Measurements from ENCODE around the gene OGA.
A peak's percentile ranks its signal among the peaks of the same experiment; 100 is the strongest.

Gene OGA

GRCh38 chr10:101818119-101818871, at the start of gene OGA:
Gene OGA (minus strand): TSS chr10:101818444. CDS start chr10:101818022, 422 bp downstream.
- peak; percentile 99 to 100 (median 100) for DNase-seq

- DNase-seq = no peak
Observed at GRCh38 chr10:101867931-101868330, 49.7 kb upstream of the OGA start.

- DNase-seq = no peak
Observed at GRCh38 chr10:101859530-101859929, 41.3 kb upstream of the OGA start.

DNA sequence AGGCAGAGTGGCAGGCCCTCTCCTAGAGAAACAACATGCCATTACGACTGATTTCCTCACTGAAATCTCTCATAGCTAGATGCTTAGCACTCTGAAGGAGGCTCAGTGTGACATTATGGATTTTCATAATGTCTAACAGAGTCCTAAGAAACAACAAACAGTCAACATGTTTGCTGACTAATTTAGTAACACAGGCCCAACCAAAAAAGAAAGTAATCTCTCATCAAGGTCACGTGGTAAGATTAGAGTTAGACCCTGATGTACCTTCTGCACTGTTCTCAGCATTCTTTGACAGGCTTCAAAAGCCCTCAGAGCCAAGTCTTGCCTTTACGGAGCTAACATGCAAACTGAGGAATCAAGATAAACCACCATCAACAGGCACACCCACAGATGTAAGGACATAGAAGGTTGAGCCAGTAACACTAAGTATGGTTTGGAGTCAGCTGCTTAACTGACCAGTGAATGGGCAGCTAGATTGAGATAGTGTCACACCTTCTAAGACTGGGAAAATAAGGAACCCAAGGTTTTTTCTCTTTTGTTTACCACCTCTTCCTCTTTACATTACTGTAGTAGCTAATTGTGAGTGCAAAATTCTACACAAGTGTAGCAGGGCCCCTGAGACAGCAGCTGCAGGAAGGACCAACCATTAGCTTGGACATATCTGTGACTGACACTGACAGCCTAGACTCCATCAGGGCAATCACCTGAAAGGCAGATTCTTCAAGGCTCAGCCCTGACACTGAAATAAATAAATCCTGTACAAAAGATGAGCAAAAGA, 40.7 kb upstream of the OGA start:
- DNase-seq = no peak

GRCh38 chr10:101857802-101858476, 39.7 kb upstream of the OGA start:
- no peak for DNase-seq

DNA sequence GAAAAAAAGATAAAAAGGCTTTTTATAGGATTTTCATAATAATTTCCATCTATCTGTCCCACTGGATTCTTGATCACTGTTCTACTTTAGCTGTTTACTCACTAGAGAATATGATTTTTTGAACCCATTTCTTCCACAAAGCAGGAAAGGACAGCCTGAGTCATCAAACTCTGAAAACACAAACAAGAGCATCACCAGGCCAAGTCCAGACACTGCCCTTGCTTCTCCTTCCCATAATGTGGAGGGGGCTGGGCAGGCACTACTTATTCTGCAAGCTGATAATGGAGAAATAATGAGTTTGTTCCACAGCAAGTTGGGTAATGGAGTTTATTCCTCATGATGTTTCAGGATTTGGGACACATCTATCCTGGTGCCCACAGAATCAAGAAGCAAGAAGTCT, 38.4 kb upstream of the OGA start:
- no peak for DNase-seq

DNA sequence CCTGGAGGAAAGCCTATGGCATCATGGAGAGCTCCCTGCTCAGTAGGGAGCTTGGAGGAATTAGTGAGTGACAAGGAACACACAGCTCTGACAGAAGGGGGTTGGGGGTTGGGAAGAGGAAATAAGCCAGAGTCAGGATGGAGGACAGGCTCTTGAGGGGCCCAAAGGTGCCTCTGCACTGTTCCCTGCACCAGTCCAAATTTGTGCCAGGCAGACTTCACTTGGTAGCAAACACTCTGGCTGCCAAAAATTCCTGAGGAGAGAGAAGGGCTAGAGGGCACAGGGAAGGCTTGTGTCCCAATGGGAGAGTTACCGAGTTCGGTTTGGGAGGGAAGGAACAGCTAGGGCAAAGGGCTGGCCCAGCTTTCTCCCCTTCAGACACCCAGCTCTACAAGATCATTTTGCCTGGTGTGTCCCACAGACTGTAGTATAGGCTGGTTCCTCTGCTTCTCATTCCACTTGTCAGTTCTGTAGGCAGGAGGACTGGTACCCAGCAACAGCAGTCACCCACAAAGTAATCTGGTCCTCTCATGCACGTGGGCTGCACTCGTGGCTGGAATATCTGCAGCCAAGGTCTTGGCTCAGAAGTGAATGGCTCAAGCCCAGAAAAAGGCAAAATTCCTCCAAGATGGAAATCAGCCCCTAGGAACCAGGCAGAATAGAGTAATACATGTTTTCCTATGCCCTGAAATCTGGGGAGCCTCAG, 33.3 kb upstream of the OGA start:
- DNase-seq = no peak

DNA sequence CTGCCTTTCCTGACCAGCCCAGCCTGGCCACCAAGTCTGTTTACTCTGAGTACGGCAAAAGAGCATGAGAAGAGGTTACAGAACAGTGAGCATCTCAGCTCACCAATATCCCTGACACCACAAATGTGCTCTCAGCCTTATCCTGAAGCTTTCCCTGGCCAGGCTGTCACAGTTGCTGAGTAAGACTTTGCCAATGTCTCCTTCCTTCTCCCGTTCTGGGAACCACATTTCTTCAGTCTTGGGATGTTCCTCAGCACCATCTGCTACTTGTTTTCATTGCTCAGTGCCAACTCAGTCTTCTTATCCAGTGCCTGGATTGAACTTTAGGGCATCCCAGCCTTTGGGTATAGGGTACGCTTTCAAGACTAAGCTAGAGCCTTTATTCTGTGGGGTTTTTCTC, 32.5 kb upstream of the OGA start:
- no peak for DNase-seq

DNA sequence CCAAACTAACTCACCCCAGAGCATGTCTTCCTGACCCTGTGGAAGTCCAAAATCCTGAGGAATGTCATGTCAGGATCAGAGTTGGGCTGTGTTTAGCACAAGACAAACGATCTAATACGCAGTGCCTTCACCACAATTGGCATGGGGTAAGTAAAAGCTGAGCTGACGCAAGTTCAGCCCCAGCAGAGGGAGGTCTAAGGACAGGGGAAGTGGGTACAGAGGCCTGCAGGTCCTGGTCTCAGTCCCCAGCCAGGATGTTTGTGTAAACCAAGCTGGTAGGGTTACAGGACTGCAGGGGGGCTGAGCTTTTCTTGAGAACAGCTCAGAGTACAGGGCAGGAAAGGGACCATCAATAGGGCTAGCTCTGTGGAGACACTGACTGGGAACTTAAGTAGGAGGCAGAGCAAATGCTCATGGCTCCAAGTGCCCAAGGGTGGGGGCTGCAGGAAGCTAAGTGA, 30.7 kb upstream of the OGA start:
- DNase-seq = no peak

DNA sequence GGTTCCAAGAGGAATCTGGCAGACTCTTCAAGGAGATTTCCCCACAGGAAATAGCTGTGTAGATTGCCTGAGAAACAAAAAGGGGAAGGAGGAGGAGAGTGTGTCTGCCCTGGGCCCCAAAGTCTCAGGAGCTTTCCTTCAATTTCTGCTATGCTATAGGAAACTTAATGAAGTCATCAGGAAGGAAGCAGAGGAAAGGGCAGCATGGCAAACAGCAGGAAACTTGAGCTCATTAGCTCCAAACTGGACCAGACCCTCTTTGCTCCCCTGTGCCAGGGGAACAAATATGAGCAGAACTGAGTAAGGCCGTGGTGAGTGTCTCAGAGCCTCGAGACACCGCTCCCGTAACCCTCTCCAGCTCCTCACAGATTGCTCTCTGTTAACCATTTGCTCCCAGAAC, 30.2 kb upstream of the OGA start:
- no peak for DNase-seq

DNA sequence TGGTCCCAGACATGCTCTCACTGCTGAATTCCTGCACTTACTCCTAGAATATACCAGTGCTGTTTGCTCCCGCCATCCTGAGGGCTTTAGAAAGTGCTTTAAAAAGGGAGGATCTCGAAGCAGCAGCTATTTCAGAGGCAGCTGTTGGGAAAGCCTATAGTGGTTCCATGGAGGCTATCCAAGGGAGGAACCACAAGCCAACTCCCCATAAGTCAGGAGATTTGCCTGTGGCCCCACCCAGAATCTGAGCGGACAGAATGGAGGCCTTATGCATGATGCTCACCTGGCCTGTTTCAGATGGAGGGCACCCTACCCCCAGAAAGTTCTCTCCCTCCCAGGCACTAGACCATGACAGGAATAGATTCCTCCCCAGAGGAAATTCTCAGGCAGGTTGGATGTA, 27.6 kb upstream of the OGA start:
- no peak for DNase-seq

DNA sequence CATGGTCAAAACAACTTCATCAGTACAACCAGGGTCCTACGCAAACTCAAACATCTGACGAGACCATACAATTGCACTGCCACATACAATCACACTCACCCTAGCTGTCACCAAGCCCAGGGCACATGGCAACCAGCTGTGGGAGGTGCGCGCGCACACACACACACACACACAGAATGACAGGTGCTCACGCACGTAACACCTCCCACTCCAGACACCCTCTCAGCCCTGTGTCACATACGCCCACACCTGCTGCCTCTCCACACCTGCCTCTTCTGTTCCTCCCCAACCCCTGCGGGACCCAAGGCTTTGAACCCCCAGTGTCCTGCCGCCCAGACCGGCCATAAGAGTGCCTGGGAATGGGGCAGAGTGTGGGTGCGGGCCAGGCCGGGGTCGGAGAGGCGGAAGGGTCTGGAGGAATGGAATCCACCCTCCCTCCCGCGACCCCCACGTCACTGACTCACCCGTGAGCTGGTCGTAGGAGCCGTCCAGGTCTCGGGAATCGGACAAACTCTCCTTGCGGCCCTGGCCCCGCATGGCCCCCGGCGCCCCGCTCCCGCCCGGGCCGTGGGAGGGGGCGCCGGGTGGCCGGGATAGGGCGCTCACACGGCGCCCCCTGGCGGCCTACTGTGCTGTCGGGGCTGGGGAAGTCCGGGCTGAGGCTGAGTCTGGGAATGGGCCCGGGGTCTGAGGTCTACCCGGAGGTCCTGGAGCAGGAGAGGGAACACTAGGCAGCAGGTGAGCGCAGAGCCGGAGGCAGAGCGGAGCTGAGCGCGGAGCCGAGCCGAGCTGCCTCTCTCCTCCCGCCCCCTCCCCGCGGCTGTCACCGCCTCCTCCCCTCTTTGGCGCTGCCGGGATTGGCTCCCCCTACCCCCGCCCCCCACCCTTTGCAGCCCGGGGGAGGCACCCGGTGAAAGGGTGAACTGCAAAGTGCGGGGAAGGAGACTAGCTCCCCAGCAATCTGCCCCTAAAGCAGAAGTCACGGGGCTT, 25.1 kb upstream of the OGA start, which contains the start of gene KCNIP2:
Gene KCNIP2 (minus strand): TSS at position 769 of the 990 bp plus-strand sequence. CDS start 232 bp downstream, at position 537.
- DNase-seq = peak in 2 of 4 experiments; percentile 35 to 43

- DNase-seq = no peak
Observed at GRCh38 chr10:101841826-101842225, 23.6 kb upstream of the OGA start.

GRCh38 chr10:101840741-101841453, 22.7 kb upstream of the OGA start:
- peak; percentile 47 to 55 (median 50) for DNase-seq

DNA sequence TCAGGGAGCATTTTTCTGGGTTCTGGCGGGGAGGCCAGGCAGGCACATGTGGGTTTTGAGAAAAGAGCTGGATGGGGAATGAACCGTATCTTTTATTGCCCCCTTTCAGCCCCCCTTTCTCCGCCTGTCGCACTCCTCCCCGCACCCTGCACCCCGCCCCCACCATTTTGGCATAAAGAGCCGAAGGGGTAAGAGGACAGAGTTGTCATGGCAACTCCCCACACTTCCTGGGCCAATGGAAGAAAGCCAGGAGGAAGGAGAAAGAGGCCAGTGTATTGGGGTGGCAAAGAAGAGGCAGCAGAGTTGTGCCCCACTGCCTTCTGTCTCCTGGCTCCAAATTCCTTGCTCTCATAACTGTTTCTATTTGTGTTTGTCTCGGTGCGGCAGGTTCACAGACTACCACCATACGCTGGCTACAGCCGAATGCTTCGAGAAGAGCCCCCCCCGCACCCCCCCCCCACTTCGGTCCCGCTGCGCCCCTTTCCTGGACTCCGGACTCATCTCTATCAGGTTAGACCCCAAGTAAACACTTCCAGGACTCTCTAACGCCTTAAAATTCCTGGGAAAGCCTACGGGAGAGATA, 21.9 kb upstream of the OGA start:
- DNase-seq = no peak

DNA sequence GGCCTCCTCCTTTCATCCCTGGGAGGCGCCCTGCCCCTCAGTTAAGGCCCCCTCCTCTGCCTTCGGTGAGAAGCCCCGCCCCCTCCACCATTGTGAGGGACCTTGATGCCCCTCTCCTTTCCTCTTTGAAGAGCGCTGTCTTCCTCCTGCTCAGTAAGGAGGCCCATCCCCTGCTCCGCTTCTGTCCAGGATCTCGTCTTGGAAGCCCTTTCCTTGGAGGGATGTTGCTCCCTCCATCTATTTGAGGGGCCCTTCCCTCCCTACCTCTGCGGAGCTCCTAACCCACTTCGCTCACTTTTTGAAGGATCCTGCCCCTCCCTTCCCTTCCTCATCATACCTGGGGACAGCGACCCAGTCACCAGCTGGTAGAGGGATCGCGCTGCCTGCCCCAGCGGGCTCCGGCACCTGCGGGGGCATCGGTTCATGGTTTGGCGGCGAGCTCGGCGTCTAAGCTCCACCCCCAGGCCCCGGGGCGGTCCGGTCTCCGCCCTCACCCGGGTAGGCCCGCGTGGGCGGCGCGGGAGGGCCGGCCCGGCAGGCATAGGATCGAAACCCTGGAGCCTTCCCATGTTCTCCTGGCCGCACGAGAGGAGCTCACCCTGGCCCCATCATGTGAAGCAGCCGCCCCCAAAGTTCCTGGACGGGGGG, 21.3 kb upstream of the OGA start:
- DNase-seq = peak; percentile 22 to 38 (median 26)

GRCh38 chr10:101839002-101839401, 20.8 kb upstream of the OGA start:
- DNase-seq = no peak

GRCh38 chr10:101838416-101838970, 20.2 kb upstream of the OGA start:
- DNase-seq = no peak

GRCh38 chr10:101837748-101838147, 19.5 kb upstream of the OGA start:
- DNase-seq = no peak

GRCh38 chr10:101835362-101835761, 17.1 kb upstream of the OGA start:
- DNase-seq = no peak

Measured in activated CD4-positive, CD25-positive, alpha-beta regulatory T cell (primary cell).